GM19452 (cell line): Measurements from ENCODE around the gene BICD1.

Source experiments
- ATAC-seq: cut with Tn5 transposase; IDR thresholded peaks from one replicate; pipeline ENCODE4 v1.9.1; 2021; ENCODE audit not compliant: unreplicated experiment

The BICD1 gene

DNA sequence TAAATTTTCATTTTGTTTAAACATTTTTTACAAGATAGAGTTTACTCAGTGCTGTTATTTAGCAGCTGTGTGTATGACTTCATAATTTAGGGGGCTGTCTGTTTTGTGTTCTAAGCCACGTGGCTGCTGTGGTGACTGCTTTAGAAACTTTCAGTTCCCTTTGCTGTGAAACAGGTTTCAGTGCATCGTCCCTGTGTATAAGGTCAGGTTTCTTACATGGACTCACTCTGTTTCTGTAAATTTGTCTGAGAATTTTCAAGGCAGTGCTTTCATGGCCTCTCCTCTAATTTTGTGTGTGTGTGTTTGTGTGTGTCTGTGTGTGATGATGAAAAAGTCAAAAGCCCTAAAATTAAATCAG is 32.4 kb downstream of the BICD1 start:
- peak; percentile 81 for ATAC-seq

DNA sequence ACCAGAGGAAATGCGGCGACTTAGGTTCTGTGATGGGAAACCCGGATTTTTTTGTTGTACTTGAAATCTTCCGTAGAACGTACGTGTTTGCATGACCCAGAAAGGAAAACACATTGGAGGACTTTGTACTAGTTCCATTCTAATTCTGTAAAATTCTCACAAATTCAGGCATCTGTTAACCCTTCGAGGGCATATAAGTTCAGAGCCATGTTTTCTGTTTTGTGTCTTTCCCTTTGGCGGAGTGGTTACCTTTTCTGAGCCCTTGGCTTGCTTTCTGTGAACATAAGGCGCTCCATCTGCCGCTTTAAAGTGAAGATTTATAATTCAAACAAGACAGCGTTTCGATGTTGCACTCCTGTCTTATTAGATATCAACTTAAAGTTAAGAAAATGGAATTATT is 34.2 kb downstream of the BICD1 start:
- ATAC-seq = no peak

DNA sequence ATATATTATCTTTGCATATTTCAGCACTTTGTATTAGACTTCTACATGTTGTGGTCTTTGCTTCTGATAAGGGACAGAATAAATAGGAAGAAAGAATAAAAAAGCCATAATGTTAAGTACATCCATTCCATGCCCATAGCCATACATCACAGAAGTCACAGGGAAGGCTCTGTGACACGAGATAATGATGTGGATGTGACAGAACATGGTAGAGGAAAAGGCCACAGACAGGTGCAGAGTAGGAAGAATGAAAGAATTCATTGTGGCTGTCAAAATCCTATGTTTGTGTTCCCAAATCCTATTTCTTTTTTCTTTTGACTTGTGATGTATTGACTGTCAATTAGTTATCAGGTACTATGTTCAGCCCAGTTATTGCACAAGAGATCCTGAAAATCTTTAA is 38.4 kb downstream of the BICD1 start:
- no peak for ATAC-seq

DNA sequence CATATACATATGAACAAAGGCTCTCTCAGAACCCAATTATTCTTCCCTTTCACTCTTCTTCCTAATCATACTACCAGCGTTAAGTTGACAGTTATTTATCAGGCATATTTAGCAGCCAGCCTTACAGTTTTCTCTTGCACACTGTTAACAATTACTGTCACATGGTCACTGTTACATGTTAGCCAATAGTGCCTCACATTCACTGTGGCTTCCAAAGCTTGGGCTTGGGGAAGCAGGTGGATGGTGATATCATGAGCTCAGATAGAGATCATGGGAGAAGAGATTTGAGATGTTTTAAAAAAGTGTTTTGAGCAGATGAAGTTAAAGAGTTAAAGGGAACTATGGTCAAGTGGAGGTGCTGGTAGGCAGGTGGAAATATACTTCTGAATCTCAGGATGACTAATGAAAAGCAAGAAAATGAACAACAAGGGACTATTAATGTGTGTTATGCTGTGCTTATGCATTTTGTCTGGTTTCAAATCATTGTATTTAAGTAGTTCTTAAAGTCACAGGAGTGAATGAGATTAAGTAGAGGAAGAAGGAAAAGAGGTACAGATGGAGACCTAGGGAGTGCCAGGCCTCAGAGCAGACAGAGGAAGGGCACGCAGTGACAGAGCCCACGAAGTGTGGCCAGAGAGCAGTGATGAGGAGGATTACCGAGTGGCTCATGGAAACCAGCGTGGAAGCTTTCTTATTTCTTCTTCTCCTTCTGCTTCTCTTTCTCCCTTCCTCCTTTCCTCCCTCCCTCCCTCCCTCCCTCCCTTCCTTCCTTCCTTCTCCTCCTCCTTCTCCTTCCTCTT is 39.6 kb downstream of the BICD1 start:
- peak; percentile 85 for ATAC-seq

DNA sequence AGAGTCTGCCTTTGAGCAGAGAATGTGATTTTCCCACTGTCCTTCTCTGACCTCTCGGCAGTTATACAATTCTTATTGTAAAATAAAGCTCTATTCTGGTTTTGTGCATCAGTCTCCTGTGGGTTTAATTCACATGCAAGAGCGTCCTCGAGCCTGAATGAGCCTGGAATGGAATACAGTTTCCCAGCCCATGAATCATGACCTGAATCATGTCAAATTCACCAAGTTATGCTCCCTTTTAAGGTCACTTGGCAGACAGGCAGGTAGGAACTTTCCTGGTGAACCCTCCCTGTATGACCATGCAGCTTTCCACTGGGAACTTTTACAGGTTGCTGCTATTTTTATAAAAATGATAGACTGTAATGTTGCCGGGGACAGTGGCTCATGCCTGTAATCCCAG is 41.7 kb downstream of the BICD1 start:
- no peak for ATAC-seq

DNA sequence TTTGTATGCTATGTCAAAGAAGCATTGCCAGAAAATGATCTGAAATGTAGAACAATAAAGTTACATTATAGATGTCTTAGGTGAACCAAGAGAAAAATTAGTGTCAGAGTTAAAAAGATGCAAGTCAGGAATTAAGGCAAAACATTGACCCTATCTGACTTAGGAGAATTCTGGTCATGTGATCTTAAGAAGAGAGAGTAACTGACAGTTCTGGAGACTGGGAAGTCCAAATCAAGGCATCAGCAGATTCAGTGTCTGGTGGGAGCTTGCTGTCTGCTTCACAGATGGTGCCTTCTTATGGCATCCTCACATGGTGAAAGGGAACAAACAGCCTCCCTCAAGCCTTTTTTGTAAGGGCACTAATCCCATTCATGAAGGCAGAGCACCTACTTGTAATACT is 42.8 kb downstream of the BICD1 start:
- no peak for ATAC-seq

DNA sequence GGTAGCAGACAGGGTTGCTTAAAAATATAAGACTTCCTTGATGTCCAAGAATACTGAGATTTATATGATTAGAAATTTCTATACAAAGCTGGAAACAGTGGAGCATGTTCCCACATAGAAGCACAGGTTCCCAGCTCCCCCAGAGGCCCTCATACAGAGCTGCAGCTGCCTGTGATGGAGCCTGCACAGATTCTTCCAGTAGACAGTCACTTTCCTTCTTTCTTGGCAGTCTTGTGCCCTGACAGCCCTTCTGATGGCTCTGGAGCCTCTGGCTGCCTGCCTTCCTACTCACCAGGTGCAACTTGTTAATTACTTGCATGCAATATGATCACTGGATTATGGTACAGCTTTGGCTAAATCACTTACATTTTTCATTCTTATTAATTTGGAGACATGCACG is 44.4 kb downstream of the BICD1 start:
- no peak for ATAC-seq

DNA sequence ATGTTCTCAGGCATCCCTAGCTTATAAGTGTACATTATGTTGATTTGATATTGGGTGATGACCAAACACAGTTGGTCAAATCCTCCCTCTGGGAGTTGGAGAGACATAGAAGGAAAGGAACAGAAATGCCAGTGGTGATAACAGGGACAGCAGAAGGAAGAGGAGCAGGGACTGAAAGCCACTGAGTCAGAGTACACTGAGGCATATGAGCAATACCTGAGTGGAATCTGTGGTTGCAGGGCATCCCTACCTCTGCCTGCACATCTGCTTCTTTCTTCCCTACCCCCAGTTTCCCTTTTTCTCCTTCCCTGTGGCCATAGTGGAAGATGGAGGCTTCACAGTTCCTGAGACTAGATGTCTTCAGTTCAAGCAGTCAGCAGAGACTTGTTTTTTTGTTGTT is 44.9 kb downstream of the BICD1 start:
- no peak for ATAC-seq

DNA sequence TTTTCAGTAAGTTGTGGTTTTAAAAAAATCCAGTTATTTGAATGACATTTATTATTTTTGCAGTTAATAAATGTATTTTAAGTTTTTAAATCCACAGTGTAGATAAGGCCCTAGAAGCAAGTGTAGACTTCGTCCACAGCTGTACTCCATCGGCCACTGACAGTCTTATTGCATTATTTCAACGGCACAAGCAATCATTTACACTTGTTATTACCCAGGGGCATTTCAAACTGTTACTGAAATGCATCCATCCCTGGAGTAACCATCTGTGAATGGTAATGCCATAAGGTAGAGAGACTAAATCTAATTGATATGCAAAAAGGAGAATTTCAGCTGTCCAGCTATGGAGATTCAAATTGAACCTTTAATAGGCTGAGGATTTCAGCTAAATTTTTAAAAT is 48.4 kb downstream of the BICD1 start:
- no peak for ATAC-seq

DNA sequence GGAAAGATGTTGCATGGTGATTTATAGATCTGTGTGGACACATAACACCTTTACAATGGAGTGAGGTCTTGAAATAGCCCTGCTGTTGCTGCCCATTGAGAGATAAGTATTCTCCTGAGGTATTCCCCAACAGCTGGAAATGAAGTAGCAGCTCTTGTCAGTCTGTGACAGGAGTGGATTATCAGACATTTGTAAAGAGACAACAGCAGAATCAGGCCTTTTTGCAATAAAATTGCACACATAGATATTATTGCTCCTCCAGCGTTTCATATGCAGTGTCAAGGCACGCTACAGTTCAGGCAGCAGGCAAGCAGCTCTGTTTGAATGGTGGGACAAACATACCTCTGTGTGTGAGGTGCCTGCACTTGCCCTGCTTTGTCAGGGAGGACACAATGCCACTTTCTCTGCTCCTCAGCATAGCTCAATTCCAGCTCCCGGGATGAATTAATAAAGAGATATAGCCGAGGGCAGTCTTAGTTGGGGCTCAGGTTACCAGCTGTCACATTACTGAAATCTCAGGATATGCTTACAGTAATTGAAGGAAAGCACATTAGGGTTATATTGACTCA is 49.4 kb downstream of the BICD1 start:
- no peak for ATAC-seq

DNA sequence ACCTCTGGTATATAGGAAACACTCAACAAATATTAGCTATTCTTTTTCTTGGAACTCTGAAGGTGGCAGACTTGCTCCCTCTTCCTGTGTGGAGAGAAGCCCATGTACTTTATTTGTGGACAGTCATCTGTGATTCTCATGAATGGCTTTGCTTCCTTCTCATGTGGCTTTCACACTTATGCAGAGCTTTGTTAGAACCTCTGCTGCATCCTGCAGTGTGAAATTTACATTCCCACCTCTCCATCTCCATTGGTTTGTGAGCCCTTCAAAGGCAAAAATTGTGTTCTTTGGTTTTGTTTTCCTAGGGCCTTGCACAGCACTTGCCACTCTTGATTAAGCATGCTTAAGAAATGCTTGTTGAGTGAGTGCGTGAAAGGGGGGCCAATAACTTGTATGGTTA is 51.9 kb downstream of the BICD1 start:
- no peak for ATAC-seq

DNA sequence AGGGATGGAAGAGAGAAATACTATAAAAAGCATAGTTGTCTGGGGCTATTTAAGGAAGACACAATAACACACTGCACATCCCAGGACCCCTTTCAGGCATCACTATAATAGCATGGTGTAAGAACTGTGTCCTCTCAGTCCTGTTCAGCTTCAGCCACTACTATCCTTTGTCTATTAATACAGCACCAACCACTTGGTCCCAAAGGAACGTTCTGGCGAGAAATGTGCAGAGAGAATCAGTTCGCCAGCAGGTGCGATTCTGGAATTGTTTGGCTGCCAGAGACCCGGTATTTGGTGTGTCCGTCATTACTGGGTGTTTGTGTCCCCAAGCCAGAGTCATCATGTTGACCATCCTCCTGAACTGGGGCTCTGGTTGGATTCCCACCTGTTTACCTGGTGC is 52.7 kb downstream of the BICD1 start:
- ATAC-seq = no peak

DNA sequence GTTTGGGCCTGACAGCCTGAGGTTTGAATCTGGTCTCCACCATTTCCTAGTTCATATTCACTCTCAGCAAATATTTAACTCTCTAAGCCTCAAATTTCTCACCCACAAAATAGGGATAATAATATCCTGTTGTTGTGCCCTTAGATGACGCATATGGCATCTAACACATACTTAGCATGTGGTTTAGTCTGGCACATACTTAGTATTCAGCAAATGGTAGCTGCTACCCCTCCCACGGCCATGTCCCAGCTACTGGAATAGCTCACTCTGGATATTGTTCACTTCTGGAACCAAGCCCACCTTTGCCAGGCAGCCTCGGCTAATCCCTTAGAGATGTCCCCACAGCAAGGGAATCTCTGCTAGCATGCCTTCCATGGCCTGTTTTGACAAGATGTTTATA is 53.3 kb downstream of the BICD1 start:
- no peak for ATAC-seq

DNA sequence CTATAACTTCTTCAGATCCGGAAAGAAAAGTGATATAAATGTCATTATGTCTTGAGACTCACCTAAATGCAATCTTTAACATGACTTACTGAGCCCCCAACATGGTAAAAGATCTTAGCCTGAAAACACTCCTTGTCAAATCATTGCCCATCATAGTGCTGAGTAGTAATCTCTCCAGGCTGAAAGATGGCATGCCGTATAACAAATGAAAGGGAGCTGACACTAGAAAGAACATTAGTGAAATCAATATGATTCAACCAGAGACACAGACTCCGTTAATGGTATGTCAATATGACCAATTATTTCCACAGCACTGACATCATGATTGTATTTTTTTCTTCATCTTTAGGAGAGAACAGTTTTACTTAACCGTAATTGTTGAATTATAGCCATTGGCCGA is 54.4 kb downstream of the BICD1 start:
- no peak for ATAC-seq

DNA sequence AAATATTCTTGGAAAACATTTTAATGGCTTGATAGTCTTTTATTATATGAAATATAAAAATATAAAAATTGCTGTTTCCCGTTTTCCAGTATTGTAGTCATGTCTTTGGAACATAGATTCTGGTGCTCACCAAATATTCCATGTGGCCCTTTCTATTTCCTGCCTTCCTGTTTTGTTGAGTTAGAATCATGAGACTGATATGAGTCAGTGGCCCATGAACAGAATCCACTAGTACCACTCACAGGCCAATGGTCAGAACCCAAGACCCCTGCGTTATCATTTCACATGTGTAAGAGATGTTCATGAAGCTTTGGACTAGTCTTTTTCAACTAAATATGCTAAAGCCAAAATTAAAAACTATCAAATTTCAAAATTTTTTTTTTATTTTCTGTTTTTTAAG is 56.9 kb downstream of the BICD1 start:
- ATAC-seq = no peak

DNA sequence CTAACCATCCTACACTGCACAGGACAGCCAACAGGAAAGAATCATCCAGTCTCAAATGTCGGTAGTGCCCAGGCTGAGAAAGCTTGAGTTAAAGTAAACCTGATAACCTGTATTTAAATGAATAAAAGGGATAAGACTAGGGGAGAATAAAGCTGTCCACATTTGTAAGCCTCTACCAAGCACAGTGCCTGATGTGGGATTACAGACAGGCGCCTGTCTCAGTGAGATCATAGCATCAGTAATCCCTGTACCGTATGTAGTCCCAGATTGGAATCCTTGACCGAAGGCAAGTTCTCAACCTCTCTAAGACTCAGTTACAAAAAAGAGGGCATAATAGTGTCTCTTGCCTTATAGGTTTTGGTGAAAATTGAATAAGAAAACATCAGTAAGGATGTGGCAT is 59.9 kb downstream of the BICD1 start:
- ATAC-seq = no peak

DNA sequence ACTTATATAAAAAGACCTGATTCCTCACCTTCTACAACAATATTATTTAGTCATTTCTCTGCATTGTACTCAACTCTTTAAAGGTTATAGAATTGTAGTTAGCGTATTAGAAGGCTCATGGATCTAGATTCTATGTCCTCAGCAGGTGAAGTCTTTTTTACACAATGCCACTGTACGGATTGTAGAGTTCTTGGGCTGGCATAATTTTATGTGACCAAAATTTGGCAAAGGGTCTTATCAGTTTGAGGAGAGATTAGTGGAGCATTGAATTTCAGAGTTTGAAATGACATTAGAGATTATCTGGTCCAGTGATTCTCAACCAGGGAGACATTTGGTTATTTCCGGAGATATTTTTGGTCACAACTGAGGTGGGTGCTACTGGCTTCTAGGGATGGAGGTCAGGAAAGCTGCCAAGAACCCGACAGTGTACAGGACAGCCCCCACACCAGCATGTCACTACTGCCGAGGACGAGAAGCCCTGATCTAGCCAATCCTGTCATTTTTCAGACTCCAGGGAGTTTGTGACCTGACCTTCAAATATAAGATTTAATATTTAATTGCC is 63.9 kb downstream of the BICD1 start:
- ATAC-seq = no peak

DNA sequence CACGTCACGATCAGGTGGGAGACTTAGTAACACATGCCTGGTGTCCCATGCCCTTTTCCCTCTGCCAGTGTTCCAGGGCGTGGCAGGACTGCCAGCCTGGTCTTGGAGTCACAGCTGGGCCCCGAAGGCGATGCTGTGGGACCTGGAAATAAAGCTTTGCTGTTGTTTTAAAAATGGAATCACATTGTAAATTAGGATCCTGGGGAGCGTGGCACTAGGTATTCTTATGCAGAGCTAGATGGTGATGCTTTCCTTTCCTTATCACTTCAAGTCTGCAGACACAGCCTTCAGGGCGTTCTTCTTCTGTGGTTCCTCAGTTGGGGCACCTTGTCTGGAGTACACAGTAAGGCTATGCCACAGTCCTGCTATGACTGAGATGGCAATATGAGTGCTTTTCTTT is 64.6 kb downstream of the BICD1 start:
- ATAC-seq = no peak

DNA sequence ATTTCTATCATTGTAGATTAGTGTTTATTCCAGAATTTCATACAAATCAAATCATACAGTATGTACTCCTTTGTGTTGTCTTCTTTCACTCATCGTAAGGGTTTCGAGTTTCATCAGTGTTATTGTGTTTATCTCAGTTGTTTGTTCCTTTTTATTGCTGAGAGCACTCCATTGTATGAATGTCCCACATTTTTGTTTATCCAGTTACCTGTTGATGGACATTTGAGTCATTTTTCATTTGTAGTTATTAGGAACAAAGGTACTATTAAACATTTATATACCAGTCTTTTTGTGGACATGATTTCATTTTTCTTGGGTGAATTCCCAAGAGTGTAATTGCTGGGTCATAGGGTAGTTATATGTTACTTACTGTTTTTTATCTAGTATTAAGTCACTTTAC is 70.0 kb downstream of the BICD1 start:
- no peak for ATAC-seq

DNA sequence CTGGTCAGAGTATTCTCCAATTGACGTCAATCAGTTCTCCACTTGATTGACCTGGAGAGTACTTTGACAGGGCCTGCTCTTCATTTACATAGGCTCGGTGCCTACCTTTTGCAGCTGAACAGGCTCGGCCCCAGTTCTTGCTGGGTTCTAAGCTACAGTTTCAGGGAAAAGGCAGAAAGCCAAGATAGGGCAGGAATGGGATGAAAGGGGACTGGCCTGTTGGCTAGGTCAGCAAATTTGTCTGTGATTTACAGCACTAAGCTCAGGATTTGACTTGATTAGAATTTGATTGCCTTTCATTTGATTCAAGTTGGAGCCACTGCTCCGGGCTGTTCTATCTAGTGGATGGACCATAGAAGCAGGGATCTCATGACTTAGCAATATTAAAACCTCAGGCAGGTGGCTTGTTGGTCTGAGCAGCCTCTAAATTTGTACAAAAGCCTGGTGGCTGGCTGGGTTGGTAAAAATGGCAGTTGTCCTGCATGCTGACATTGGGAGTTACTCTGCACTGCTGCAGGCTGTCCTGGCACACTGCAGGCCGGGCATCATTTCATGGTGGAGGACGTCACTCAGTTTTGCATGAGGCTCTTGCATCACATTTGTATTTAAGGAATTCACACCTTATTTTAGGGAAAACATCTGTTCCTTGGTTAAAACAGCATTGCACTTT is 71.8 kb downstream of the BICD1 start:
- ATAC-seq = no peak

DNA sequence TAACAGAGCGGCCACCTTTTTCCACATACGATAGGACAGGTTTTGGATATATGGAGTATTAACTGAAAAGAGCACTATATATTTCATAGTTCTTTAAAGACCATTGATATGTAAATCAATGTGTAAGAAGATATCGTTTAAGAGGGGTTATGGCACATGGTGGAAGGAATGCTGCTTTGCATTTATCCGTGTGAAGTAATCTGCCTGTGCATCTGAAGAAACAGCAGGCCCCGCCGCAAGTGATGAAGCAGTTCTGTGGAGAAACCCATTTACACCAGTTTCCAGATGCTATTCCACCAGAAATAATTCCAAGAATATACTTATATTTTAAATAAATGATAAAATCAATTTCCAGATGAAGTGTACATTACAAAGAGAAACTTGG is 72.4 kb downstream of the BICD1 start:
- no peak for ATAC-seq

DNA sequence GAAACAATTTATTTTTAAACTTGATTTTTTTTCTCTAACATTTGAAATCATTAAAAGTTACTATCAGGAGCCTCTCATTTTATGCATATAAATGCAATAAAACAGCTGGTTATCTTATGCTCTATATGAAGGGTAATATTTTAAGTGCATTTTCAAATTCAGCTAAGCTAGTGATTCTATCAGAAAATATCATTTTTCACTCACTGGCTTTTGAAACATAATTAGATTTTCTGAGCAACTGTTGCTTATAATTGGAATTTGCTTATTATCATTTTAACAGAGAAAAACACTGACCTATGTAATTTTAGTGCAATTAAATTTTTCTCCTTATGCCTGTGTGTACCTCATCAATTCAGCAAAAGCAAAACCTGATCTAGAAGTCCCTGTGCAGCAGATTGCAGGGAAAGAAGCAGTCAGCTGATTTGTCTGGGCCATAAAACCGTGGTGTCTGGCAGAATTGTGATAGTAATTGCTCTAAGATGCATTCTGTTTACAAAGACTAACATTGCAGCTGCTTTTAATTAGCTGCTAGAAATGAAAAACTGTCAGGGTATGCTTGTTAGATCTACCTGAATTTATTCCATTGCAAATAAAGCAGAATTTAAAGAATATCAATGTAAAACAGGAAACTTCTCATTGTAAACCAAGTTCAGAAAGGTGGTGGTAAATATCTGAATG is 75.0 kb downstream of the BICD1 start:
- no peak for ATAC-seq
